ENCODE data around the gene KAZN.
"Not testable (repeated sequence)": the region's sequence is repeated elsewhere in the genome, so short reads cannot be mapped to it uniquely, and the experiment has no call there.

The KAZN gene

DNA sequence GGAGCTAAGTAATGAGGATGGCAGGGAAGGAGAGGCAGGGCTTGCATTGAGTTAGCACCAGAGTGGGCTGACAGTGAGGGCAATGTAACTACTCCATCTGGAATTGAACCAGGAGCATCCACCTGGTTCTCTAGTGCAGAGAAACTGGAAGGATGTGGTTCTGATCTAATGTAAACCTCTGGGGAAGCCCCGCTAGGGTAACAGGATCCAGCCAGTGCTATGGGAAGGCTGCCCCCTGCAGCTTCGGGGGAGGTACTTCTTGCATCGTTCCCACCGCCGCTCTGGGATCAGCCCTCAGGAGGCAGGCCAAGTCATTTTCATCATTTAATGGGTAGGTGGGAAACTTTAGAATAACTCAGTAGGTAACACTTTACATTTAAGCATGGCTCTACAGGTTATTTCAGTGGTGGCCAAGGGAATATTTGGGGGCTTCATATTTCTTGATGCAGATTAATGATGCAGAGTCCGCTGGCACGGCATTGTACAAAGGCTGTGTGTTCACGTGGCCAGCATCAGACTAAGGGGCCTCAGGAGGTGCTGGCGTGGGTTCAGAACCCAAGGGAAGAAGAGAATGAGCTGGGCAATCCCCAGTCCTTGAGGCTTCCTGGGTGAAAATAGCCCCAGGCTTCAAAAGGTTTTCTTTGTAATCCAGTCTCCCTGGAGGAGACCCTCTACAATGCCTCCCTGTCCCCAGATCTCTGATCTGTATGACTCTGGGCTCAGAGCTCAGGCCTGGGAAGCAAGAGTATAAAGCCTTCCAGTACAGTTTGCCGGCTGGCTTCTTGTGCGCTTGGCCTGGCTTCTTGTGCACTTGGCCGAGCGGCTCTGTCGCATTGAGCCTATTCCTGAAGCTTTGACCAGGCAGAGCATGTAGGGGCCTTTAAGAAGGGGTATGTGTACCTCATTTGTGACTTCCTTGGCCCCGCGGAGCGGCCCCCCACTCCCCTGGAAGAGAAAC lies 26.4 kb upstream of the KAZN start:
- TF ChIP-seq POLR2A (IDR thresholded peaks at IDR 0.05; ENCODE audit: low read depth, low read length), result no peak
- DNase-seq (ENCODE audit: insufficient read length, low spot score) (no peak), FAIRE-seq (no peak)

DNA sequence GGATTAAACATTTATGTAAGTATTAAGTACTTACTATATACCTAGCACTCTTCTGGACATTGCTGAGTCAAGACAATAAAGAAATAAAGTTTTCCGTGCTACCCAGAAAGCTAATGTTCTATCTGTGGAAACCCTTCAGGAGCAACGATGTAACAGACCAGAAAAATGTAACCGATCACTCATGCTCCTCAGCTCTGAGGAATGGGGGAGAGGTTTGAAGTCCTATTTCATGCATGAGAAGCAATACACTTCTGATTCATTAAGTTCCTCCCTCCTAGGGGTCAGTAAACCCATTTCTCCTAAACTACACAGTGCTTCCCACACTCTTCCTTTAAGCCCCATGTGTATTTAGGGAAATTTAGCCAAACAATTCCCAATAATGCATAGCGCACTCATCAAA lies 25.6 kb upstream of the KAZN start:
- no peak for TF ChIP-seq POLR2A (IDR thresholded peaks at IDR 0.05; ENCODE audit: low read depth, low read length)
- no peak for DNase-seq (ENCODE audit: insufficient read length, low spot score)
- FAIRE-seq, result no peak

DNA sequence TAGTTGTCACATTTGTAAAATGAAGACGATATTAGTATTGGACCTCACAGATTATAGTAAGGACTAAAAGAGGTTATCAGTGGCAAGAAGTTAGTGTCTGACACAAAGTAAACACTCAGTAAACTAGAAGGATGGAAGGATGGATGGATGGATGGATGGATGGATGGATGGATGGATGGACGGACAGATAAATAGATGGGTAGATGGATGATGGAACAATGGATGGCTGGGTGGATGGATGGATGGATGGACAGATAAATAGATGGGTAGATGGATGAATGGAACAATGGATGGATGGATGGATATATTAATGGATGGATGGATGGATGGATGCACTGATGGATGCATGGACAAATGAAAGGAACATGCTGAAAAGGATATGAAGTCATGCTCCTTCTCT lies 22.3 kb upstream of the KAZN start:
- FAIRE-seq (no peak), DNase-seq (ENCODE audit: insufficient read length, low spot score) (no peak)
- no peak for TF ChIP-seq POLR2A (IDR thresholded peaks at IDR 0.05; ENCODE audit: low read depth, low read length)

DNA sequence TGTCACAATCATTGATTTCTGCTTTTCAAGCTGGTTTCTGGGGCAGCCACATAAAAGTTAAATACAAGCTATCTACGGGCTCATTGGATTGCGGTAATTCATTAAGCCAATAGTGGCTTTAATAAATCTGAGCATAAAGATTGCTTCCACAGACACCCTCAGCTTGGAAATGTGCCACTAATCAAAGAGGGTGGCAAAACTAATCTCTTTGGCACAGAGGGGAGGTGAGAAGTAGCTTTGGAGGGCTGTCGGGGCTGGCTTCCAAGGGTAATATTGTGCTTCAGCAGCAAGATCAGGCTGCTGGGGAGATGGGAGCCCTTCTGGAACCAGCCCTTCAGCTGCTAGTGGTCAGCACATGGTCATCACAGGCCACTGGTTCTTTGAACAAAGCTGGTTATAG lies 21.2 kb upstream of the KAZN start:
- DNase-seq (ENCODE audit: insufficient read length, low spot score) (no peak), FAIRE-seq (no peak)
- TF ChIP-seq POLR2A (IDR thresholded peaks at IDR 0.05; ENCODE audit: low read depth, low read length), result no peak

DNA sequence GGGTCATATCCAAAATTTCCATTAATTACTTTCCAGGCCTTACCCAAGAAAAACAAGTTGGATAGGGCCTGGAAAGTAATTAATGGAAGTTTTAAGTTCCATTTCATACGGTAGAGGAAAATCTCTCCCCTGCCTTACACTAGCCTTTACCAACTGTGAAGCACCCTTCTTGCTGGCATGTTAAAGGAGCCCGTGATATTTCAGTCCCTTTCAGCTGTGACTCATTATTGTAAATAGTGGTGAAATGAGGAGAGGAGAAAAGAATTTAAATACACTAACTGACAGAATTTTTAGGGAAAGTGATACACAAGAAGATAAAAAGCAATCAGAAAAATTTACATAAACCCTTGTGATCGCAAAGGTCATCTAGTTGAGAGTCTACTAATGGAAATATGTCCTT lies 20.3 kb upstream of the KAZN start:
- DNase-seq (ENCODE audit: insufficient read length, low spot score) (no peak), FAIRE-seq (no peak)
- no peak for TF ChIP-seq POLR2A (IDR thresholded peaks at IDR 0.05; ENCODE audit: low read depth, low read length)

DNA sequence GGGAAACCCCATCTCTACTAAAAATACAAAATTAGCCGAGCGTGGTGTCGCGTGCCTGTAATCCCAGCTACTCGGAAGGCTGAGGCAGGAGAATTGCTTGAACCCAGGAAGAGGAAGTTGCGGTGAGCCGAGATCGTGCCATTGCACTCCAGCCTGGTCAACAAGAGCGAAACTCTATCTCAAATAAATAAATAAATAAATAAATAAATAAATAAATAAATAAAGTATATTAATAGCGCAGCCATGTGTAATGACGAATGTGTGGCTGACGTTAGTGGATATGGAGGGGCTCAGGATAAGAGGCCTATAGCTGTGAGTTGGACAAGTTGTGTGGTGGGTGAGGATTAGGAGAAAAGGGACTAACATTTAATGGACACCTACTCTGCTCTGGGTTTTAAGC lies 18.2 kb upstream of the KAZN start:
- FAIRE-seq, result not testable (repeated sequence)

DNA sequence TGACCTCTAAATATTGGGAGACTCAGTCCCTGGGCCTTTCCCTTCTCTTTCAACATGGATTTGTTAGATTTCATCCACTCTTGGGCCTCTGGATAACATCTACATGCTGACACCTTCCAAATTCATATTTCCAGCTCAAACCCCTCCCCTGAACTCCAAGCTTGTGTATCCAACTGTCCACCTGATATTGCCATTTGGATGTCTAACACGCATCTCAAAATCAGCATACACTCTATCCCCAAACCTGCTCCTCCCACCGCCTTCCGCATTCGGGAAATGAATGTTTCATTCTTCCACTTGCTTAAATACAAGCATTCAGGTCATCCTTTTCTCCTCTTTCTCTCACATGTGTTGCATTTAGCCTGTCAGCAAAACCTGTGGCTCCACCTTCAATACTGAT lies 17.5 kb upstream of the KAZN start:
- DNase-seq (ENCODE audit: insufficient read length, low spot score) (no peak), FAIRE-seq (no peak)
- no peak for TF ChIP-seq POLR2A (IDR thresholded peaks at IDR 0.05; ENCODE audit: low read depth, low read length)

More for the DNA sequence above, 18.2 kb upstream of the KAZN start:
- not testable (repeated sequence) for DNase-seq (ENCODE audit: insufficient read length, low spot score)

DNA sequence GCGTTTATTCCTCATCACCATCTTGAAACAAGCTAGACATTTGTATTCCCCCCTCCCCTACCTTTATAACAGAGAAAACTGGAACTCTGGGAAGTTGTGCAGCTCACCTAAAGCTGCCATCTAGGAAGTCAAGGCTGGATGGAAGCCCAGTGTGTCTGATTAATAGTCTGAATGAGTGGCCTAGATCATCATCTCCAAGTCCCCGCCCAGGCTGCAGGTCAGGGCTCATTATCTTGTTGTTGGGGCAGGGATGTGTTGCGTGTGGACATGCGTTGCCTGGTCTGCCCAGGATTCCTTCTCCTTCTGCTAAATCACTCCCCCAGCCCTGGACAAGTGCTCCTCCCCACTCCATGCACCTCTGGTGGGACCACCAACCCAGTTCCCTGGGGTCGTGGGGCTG lies 14.7 kb upstream of the KAZN start:
- FAIRE-seq, result no peak
- DNase-seq (ENCODE audit: insufficient read length, low spot score), result no peak
- no peak for TF ChIP-seq POLR2A (IDR thresholded peaks at IDR 0.05; ENCODE audit: low read depth, low read length)

DNA sequence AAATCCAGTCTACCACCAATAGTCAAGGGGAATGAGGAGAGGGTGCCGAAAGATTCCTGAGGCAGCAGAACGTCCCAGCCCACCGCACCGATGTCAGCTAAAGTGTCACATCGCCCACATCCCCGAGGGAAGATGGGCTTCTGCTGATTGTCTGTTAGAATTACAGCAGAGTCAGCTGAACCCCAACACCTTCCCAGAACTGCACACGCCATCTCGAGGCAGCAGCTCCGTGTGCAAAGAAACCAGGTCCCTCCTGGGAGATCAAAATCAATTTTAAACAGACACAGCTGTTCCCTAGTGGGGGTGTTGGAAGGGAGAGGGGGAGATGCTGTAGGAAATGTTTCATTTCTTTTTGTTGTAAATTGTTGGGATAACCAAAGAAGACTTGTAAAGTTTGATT lies 12.8 kb upstream of the KAZN start:
- FAIRE-seq (no peak), DNase-seq (ENCODE audit: insufficient read length, low spot score) (no peak)
- no peak for TF ChIP-seq POLR2A (IDR thresholded peaks at IDR 0.05; ENCODE audit: low read depth, low read length)

DNA sequence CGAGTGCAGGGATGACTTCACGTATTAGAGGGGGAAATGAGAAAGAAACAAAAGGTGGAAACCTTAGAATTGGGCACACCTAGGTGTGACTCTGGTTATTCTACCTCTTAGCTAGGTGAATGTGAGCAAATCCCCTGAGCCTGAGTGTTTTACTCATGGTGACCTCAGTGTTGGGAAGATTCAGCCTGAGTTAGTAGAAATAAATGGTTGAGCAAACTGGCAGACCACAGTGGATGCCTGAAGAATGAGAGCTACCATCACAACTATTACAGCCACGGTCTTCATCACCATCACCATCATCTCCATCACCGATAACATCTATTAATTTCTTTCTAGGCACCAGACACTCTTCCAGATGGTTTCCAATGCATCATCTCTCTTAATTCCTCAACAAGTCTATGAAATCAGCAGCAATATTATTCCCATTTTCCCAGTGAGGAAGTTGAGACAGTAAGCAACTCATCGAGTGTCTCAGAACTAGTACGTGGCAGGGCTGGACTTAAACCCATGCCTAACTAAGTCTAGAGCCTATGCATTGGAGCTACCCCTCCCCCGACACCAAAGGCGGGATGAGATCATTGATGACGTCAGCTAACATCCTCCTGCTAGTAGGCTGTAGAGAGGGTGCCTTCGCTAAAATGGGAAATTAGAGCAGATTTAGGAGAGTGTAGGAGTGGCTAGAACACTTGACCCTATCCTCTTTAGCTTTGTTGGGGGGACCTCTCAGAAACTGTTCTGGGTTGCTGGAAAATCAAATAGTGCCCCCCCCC lies 7.9 kb upstream of the KAZN start:
- TF ChIP-seq POLR2A (IDR thresholded peaks at IDR 0.05; ENCODE audit: low read depth, low read length), result no peak
- DNase-seq (ENCODE audit: insufficient read length, low spot score) (no peak), FAIRE-seq (no peak)

DNA sequence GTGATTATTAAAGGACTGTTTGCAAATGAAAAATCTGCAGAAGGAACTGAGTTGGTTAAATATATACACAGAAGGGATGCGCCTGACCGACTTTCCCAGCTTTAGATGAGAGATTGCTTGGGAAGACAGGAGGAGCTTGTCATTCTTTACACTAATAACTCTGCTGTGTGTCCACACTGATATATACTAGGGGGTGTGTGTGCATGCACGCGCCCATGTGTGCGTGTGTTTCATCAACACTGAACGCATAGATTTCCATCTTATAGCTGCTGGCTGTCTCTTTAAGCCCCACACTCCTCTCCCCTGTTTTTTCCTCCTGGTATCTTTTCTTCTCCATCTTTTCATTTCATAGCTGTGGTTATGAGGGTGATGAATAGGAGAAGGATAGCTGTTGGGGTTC lies 6.9 kb upstream of the KAZN start:
- TF ChIP-seq POLR2A (IDR thresholded peaks at IDR 0.05; ENCODE audit: low read depth, low read length), result no peak
- FAIRE-seq, result no peak
- DNase-seq (ENCODE audit: insufficient read length, low spot score), result no peak

DNA sequence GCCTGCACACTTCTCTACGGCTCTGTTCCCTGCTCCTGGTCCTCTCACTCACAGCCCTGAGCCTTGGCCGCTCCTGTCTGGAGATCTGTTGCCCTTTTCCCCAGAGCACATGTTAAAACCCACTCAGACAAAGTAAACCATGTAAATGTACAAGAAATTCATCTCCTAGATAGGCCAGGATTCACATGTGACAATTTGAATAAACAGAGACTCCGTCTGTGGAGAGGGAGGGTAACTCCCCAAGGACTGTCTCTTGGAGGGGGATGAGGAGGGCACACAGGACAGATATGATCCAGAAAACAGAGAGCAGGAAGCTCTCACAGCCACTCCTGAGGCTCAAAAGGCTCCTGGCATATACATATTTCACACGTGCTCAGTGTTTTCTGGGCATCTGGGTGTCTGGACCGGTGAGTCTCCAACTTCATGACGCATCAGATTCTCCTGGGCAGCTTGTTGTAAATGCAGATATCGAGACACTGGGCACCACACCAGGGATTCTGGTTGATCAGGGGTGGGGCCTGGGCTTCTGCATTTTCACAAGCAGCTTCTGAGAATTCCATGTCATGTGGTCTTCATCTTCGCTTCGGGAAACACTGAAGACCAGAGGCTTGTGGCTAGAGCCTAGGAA lies 6.4 kb upstream of the KAZN start:
- no peak for FAIRE-seq
- TF ChIP-seq POLR2A (IDR thresholded peaks at IDR 0.05; ENCODE audit: low read depth, low read length), result no peak
- no peak for DNase-seq (ENCODE audit: insufficient read length, low spot score)

DNA sequence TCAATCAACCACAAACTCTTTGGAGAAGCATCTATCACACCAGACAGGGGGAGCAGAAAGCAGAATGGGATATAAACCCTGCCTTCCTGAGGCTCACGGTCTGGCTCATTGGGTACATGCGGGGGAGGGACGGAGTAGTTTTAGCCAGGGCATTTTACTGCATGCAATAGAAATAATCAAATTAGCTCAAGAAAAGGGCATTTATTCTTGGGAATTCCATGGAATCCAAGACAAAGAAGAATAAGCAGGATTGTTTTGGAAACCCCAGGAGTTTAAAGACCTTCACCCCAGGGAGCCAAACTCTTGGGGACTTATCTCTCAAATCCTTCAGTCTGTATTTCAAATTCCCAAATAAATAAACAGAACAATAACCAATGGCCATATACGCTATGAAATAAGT lies 5.2 kb upstream of the KAZN start:
- FAIRE-seq (no peak), DNase-seq (ENCODE audit: insufficient read length, low spot score) (no peak)
- TF ChIP-seq POLR2A (IDR thresholded peaks at IDR 0.05; ENCODE audit: low read depth, low read length), result no peak

DNA sequence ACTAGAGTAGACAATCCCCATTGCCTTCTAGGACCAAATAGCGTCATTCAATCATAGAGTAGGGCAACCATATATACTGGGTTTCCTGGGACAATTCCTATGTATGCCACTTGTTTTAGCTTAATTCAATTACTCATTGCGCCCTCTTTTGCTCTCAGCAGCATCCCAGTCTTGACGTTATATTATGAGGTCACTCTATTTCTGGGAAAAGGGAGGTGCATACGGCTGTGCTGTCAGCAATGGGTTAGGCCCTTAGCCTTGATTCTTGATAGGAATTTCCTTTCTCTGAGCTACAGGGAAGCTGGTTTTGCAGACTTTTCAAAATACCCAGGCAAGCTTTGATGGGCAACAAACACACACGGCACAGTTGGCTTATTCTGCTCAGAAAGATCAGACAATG lies 4.4 kb upstream of the KAZN start:
- DNase-seq (ENCODE audit: insufficient read length, low spot score) (no peak), FAIRE-seq (no peak)
- TF ChIP-seq POLR2A (IDR thresholded peaks at IDR 0.05; ENCODE audit: low read depth, low read length), result no peak

Data from H54 (cell line).